Skeletal muscle tissue (tissue), 4 donors: ENCODE measurements around the gene MAGI2. TPM values are rescaled to one million over a fixed set of nuclear protein-coding genes. Genes with fewer than 3 reads are reported as not detected.

Source experiments
- H3K27ac ChIP-seq: one replicate; pipeline ENCODE4 v1.7.0; 2013; ENCODE audit warnings: mild to moderate bottlenecking, low read depth, low read length, inconsistent platforms
- H3K27me3 ChIP-seq, 3 donors: one replicate each; pipeline ENCODE4 v1.7.0; 2013; ENCODE audit warnings: low read length in 3 of 3; ENCODE audit not compliant: control insufficient read depth in 3 of 3, insufficient read depth in 3 of 3
- H3K36me3 ChIP-seq, 3 donors: one replicate each; pipeline ENCODE4 v1.7.0; 2013; ENCODE audit warnings: low read length in 3 of 3; ENCODE audit not compliant: control insufficient read depth in 3 of 3, insufficient read depth in 3 of 3
- H3K4me1 ChIP-seq, 3 donors: one replicate each; pipeline ENCODE4 v1.7.0; 2013; ENCODE audit warnings: low read length in 3 of 3, mild to moderate bottlenecking in 3 of 3; ENCODE audit not compliant: control insufficient read depth in 3 of 3, insufficient read depth in 3 of 3
- H3K4me3 ChIP-seq, 3 donors: one replicate each; pipeline ENCODE4 v1.7.0; 2013; ENCODE audit warnings: low read length in 3 of 3
- H3K9ac ChIP-seq, 3 donors: one replicate each; pipeline ENCODE4 v1.7.0; 2013; ENCODE audit warnings: low read length in 3 of 3, mild to moderate bottlenecking in 3 of 3, moderate library complexity in 2 of 3, low read depth in 1 of 3
- H3K9me3 ChIP-seq, 3 donors: one replicate each; pipeline ENCODE4 v1.7.0; 2013; ENCODE audit warnings: low read length in 3 of 3; ENCODE audit not compliant: control insufficient read depth in 3 of 3
- total RNA-seq: library from RNA; depleted of rRNA; stranded (reverse); fragments of >200 nt; gene quantifications from one replicate; pipeline ENCODE4 v1.2.3, GENCODE V29; 2014
- donor health status: Osteomylitis.

The MAGI2 gene
- total RNA-seq, 1 donor from 2014 or later = 4.2 TPM

DNA sequence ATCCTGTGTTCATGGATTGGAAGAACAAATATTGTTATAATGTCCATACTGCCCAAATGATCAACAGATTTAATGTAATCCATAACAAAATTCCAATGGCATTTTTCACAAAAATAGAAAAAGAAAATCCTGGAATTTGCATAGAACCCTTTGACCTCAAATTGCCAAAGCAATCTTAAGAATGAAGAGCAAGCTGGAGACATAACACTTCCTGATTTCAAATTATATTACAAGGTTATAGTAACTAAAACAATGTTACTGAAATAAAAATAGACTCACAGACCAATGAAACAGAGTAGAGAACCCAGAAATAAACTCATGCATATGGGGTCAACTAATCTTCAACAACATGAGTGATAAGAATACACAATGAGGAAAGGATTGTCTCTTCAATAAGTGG lies 1352.4 kb downstream of the MAGI2 start:
- Histone ChIP-seq H3K4me3 (no peak overlapping the region), H3K9me3 (no peaks in the 10 kb centered on the region), H3K27ac (no peak overlapping the region), H3K27me3 (no peaks in the 10 kb centered on the region), H3K36me3 (no peaks in the 10 kb centered on the region), H3K4me1 (no peaks in the 10 kb centered on the region), H3K9ac (no peak overlapping the region)

DNA sequence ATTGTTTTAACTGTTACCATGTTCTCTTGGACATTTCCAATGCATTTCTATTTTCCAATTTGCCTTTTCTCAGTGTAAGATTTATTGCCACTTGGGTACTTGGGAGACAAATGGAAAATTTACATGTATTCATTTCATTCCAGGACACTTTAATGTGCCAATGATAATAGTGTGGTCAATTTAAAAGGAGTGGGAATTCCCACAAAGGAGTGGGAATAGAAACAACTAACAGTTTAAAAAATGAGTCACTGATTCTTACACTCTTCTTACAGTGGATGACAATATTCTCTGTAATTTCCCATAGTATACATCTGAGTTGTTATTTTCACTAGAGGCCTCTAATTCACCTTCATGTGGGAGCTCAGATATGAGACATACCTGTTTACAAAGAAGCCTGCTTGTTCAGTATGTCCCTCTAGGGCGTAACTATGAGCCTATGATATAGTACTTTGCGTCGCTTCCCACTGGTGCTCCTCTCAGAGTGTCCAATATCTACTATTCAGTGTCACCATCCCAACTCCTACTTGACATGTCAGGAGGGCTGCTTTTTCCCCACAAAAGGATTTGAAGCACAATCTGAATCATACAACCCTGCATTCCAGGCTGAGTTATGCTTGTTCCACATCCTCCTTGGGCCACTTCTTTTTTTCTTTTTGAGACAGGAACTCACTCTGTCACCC lies 1353.6 kb downstream of the MAGI2 start:
- H3K9me3 ChIP-seq = no peaks in the 10 kb centered on the region
- no peaks in the 10 kb centered on the region for H3K4me1 ChIP-seq
- no peak overlapping the region for H3K9ac ChIP-seq
- H3K36me3 ChIP-seq = no peaks in the 10 kb centered on the region
- no peak overlapping the region for H3K4me3 ChIP-seq
- no peak overlapping the region for H3K27ac ChIP-seq
- H3K27me3 ChIP-seq = no peaks in the 10 kb centered on the region

DNA sequence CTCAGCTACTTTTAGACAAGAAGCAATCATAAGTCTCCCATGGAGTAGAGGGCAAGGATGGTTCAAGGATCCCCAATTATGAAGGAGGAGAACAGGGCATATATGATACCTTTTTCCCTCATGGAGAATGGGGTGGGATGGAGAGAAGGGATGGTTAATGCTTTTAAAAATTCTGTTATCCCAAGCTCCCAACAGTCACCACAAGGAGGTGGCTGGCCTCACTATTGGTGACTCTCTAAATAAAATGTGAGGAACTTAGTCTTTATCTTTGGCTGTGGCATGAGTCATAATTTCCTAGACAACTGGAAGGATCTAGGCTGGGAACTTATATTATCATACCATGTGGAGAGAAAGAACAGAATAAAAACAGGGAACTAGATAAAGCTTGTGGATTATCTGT lies 1357.9 kb downstream of the MAGI2 start:
- Histone ChIP-seq H3K4me1 (no peaks in the 10 kb centered on the region), H3K27ac (no peak overlapping the region), H3K9me3 (no peaks in the 10 kb centered on the region), H3K27me3 (no peaks in the 10 kb centered on the region), H3K4me3 (no peak overlapping the region), H3K9ac (no peak overlapping the region), H3K36me3 (no peaks in the 10 kb centered on the region)

DNA sequence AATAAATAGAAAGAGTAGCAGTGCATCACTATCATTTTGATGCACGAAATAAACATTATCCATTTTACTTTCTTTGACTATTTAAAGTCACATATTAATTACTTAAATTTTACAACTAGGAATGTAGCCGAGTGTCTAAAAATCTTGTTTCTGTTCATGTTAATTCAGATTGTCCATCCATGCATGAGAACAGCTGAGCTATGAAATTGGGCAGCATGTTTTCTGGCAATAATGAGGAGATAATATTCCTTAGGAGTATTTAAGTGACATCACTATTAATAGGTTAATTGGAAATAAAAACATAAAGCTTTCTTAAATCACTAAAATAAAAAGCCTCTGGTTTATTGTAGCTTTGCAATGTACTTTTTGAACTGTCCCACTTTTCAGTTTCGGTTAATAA lies 1361.1 kb downstream of the MAGI2 start:
- Histone ChIP-seq H3K4me1 (no peaks in the 10 kb centered on the region), H3K27me3 (no peaks in the 10 kb centered on the region), H3K27ac (no peak overlapping the region), H3K9me3 (no peaks in the 10 kb centered on the region), H3K4me3 (no peak overlapping the region), H3K36me3 (no peaks in the 10 kb centered on the region), H3K9ac (no peak overlapping the region)

DNA sequence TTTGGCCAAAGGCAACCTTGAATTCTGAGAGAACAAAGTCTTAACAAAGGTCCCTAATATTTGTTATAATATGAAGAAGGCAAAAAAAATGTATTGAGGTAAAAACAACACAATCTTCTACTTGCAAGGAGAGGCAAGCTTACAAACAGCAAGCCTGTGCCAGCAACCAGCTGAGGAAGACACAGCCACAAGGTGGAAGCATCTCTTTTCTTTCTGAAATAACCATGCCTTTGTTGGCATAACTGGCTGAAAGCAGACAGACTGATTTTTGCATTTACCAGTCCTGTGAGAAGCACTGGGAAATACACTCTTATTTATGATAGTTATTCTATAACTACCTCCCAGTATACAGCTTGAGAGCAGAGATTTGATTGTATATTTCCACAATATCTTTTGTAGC lies 1362.9 kb downstream of the MAGI2 start:
- Histone ChIP-seq H3K9me3 (no peaks in the 10 kb centered on the region), H3K36me3 (no peaks in the 10 kb centered on the region), H3K4me1 (no peaks in the 10 kb centered on the region), H3K27me3 (no peaks in the 10 kb centered on the region), H3K4me3 (no peak overlapping the region), H3K27ac (no peak overlapping the region), H3K9ac (no peak overlapping the region)

DNA sequence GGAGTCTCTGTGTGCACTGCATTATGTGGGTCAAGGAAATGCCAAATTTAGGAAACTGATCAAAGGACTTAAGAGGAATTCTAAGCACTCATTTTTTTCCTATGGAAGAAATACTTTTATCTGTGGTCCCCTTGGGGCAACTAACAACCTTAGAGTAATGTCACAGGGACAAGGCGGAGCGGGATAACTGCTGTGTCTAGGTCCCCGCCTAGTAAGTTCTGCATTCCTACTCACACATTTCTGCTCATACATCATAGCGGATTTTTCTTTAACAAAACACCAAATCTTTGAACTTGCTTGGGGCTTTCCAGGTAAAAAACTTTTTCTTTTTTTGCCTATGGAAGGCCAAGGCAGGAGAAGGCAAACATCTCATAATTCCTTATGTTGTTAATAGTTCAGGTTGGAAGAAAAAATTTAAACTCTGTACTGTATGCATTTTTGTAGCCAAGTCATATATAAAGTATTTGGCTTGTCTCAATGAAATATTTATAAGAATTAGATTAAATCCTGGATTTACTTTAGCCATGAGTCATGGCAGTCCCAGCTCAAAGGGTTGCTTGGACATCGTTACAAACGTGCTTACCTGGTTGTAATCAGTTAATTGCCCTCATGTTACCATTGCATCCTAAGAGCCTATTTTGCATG lies 1369.9 kb downstream of the MAGI2 start:
- H3K9ac ChIP-seq = no peak overlapping the region
- H3K4me3 ChIP-seq = no peak overlapping the region
- H3K36me3 ChIP-seq = no peaks in the 10 kb centered on the region
- no peaks in the 10 kb centered on the region for H3K27me3 ChIP-seq
- H3K27ac ChIP-seq = no peak overlapping the region
- H3K9me3 ChIP-seq = no peaks in the 10 kb centered on the region
- H3K4me1 ChIP-seq = no peaks in the 10 kb centered on the region

DNA sequence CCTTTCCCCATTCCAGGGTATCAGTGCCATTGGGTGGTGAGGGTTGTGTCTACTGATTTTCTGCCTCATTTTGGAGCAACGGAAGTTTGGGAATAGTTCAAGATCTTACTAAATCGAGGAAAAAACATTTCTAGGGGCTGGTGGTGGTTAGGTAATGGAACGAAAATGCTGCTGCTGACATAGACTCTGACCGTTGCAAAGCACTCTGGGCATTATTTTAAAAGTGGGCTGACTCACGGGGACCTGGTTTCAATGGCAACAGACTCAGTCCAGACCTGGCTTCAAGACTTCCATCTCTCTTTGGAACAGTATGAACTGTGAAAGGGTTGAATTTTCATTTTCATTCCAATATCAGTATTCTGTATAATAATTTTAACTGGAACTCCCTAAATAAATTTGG lies 1370.9 kb downstream of the MAGI2 start:
- Histone ChIP-seq H3K9ac (no peak overlapping the region), H3K27ac (no peak overlapping the region), H3K4me3 (no peak overlapping the region), H3K36me3 (no peaks in the 10 kb centered on the region), H3K4me1 (no peaks in the 10 kb centered on the region), H3K27me3 (no peaks in the 10 kb centered on the region), H3K9me3 (no peaks in the 10 kb centered on the region)

DNA sequence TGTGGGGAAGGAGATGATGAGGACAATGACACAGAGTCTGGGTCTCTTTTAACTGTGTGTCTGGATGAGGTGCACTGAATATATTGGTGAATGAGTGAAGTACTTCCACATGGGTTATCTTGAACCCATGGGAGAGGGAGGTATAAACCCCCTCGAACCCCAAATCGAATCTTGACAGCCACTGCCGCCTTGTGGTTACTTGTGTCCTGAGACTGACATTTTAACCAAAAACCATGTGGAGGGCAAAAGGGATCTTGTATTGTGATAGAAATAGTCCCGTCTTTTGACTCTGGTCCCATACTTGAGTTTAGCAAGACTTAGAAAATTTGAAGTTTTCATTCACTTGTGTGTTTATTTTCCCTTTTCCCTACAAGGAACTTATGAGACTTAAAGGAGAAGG lies 1371.6 kb downstream of the MAGI2 start:
- Histone ChIP-seq H3K4me3 (no peak overlapping the region), H3K27me3 (no peaks in the 10 kb centered on the region), H3K27ac (no peak overlapping the region), H3K36me3 (no peaks in the 10 kb centered on the region), H3K9me3 (no peaks in the 10 kb centered on the region), H3K9ac (no peak overlapping the region), H3K4me1 (no peaks in the 10 kb centered on the region)

DNA sequence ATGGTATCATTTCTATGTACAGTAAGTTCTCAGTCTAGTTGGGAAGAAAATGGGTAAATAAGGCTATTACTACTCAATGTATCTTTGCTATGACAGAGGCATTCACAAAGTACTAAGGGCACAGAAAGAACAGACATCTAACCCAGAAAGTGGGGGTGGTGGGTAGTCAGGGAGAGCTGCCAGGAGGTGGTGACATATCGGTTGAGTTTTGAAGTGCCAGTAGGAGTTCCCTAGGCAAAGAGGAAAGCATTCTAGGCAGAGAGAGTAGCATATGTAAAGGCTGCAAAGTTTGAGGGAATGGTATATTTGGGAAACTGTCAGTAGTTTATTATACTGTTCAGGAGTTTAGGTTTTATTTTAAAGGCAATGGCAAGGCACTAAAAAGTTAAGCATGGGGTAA lies 1372.1 kb downstream of the MAGI2 start:
- Histone ChIP-seq H3K4me1 (no peaks in the 10 kb centered on the region), H3K9me3 (no peaks in the 10 kb centered on the region), H3K27me3 (no peaks in the 10 kb centered on the region), H3K9ac (no peak overlapping the region), H3K36me3 (no peaks in the 10 kb centered on the region), H3K27ac (no peak overlapping the region), H3K4me3 (no peak overlapping the region)

DNA sequence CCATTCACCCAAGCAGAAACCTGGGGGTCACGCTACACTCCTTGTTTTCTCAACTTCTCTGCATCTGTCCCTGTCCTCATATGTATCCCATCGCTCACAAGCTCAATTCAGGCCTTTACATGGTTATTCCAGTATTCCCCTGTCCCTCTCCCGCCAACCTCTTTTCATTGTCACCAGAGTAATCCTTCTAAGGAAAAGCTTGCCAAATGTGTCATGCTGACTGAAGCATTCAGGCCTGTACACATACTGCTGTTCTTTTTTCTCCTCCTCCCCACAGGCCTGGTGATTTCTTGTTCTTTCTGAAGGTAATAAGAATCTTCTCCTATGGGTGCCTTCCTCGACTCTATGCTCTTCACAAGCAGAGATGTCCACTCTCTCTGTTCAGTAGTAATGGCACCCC lies 1372.7 kb downstream of the MAGI2 start:
- H3K4me1 ChIP-seq = no peaks in the 10 kb centered on the region
- no peak overlapping the region for H3K4me3 ChIP-seq
- H3K27ac ChIP-seq = no peak overlapping the region
- no peaks in the 10 kb centered on the region for H3K27me3 ChIP-seq
- no peak overlapping the region for H3K9ac ChIP-seq
- no peaks in the 10 kb centered on the region for H3K9me3 ChIP-seq
- no peaks in the 10 kb centered on the region for H3K36me3 ChIP-seq
